HG03432 (cell line): ENCODE results near the gene CDH18.

Experiments used
- ATAC-seq: cut with Tn5 transposase; IDR thresholded peaks from one replicate; pipeline ENCODE4 v1.9.1; 2021; ENCODE audit warnings: mild to moderate bottlenecking, moderate library complexity; ENCODE audit not compliant: unreplicated experiment

The CDH18 gene

DNA sequence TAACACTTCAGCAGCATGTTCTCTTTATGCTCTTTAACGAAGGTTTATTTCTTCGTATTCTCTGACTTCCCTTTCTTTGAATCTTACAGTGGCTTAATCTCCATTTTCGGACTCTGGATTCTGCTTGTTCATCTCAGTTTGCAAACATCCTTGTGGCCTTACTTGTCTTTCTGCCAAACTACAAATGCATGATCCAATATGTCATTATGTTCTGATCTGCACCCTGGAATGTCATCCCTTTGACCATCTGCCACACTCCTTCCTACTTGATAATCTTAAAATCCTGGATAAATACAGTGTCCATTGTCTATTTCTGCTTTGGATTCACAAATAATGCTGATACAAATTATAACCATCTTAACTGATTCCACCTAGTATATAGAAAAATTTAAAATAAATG, 499.2 kb downstream of the CDH18 start:
- no peak for ATAC-seq

DNA sequence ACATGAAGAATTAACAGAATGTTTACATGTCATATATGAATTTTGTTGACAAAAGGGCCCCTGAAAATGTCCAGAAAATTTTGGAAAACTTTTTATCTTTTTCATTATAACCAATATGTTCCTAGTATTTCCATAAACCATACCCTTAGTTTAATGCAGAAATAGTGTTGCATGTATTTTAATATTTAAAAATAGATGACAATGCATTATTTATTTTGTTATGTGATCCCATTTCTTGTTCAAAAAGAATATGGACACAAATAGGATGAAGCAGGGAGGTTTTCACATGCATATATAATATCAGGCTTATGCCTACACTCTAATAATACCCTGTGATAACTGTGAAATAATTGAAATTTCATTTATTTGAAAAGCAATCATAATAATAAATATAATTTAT, 500.5 kb downstream of the CDH18 start:
- ATAC-seq = no peak

GRCh38 chr5:19479562-19479961, 508.4 kb downstream of the CDH18 start:
- no peak for ATAC-seq

DNA sequence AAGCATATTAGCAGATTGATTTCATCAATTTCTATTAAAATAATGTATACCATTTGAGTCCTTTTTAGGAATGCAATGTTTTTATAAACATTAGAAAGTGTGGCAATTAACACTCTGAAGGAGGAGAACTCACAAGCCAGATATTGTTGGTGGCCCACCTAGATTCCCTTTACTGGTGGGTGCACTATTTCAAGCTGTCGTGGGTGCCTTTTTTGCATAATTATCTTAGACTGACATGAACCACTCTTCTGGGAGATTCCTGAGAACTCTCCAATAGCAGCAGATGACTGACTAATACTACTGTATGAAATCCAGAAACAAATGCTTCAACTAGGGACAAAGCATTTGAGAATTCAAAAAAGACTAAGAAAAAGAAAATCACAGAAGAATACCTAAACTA, 526.0 kb downstream of the CDH18 start:
- no peak for ATAC-seq

DNA sequence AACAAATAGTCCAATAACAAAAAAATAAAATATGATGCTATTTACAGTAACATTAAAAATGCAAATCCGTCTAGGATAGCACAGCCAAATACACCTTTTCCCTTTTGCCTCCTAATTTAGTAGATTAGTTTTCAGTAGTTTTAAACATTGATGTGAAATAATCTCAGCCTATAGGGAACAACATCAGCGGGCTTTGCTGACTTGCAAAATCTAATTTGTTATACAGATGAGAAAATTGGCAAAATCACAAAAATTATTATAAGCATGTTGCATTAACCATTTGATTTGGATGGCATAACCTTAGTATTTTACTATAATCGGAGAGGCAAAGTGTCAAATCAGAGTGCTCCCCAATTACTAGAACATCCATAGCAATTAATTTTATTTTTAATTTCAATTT, 563.5 kb downstream of the CDH18 start:
- no peak for ATAC-seq
